DMS153 treated with DMSO at 0.1 percent for 48 hours (cell line): ENCODE data around the gene ZNF614.
"Not testable (repeated sequence)": the region's sequence is repeated elsewhere in the genome, so short reads cannot be mapped to it uniquely, and the experiment has no call there.

Experiments used
- DNase-seq: peaks from one replicate; lab custom pipeline; 2025; ENCODE audit not compliant: unreplicated experiment; lab: John Stamatoyannopoulos, UW

The ZNF614 gene

DNA sequence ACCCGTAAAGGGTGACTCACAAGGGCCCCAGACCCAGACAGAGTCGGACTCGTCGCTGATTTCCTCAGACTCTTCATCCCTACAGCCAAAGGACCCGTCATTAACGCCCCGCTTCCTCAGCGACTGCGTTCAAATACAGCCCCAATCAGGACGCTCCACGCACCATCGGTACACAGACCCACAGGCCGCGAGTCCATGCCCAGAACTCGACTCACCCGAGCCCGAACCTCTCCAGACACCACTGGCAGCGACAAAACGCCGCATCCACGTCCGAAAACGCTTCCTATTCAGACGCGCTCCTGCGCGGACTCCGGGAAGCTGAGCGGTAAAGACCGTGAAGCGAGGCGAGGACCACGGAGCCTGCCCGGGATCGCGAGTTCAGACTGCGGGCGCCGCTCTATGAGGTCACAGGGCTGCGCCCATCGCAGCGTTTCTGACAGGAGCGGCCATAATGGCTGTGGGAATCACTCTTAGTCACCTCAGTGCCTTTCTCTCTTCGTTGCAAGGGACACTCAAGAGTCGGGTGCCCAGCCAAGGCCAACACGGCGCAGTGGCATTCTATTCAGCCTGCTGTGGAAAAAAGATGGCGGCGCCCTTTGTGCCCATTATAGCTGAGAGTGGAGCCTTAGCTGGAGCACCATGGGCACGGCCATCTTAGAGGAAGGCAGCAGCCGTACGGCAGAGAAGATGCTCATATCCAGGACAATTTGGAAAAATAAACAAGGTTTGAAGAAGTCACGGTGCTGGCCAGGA lies at the start of gene ZNF614:
ZNF614 (minus strand) TSS at position 353 of the 753 bp plus-strand sequence. CDS start 2,634 bp downstream, outside the sequence.
- DNase-seq = peak; percentile 87

DNA sequence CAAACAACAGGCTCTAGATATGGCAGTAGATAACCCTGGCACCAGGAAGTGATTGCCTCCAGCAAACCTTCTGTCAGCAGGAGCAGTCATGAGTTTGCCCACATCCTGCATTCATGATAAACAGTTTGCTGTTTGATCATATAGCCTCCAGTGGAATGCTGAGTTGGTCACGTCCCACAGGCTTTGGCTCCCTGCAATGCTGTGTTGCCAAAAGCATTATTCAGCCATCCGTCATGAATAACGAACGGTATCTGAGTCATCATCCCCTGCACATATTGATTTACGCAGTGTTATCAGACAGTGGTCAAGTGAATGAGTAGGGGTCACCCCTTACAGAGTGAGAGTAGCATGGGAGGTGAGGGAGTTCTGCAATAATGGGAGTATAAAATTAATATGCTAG lies 42.3 kb upstream of the ZNF614 start:
- no peak for DNase-seq

DNA sequence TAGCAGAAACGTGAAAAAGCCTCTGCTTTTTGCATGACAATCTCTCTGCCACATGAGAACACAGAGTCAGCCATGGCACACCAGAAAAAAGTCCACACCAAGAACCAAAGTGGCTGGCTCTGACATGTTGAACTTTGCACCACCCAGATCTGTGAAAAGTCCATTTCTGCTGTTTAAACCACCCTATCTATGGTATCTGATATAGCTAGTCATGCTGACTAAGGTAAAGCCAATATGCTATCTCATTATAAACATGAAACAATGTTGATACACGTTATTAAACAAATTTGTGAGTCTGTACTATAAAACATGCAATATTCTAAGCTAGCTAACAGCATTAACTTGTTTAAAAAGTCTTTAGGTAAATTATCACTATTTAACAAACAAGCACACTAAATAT lies 41.5 kb upstream of the ZNF614 start:
- DNase-seq = no peak

DNA sequence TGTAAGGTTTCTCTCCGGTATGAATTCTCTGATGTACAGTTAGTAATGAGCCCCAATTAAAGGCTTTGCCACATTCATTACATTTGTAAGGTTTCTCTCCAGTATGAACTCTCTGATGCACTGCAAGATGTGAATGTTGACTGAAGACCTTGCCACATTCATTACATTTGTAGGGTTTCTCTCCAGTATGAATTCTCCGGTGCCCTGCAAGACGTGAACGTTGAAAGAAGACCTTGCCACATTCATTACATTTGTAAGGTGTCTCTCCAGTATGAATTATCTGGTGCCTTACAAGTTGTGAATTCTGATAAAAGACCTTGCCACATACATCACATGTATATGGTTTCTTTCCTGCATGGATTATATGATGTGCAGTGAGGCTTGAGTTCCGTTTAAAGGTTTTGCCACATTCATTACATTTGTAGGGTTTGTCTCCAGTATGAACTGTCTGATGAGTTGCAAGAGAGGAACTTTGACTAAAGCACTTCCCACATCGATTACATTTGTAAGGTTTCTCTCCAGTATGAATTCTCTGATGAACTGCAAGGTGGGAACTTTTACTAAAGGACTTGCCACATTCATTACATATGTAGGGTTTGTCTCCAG lies 38.2 kb upstream of the ZNF614 start:
- DNase-seq = no peak

DNA sequence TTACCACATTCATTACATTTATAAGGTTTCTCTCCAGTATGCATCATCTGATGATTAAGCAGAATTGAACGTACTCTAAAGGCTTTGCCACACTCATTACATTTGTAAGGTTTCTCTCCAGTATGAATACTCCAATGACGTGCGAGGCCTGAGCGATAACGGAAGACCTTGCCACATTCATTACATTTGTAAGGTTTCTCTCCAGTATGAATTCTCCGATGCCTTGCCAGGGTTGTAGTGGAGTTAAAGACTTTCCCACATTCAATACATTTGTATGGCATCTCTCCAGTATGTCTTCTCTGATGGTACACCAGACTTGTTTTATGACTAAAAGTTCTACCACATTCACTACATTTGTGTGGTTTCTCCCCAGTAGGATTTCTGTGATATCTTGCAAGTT lies 37.2 kb upstream of the ZNF614 start:
- no peak for DNase-seq

DNA sequence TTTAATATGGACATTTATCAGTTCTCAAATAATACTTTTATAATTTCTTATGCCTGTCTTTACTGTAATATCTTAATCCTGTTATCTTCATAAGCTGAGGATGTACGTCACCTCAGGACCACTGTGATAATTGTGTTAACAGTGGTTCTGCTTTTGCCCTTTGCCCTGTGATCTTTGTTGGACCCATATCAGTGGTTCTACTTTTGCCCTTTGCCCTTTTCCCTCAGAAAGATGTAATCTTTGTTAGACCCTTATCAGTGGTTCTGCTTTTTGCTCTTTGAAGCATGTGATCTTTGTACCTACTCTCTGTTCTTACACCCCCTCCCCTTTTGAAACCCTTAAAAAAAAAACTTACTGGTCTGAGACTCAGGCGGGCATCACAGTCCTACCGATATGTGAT lies 28.3 kb upstream of the ZNF614 start:
- DNase-seq = not testable (repeated sequence)

DNA sequence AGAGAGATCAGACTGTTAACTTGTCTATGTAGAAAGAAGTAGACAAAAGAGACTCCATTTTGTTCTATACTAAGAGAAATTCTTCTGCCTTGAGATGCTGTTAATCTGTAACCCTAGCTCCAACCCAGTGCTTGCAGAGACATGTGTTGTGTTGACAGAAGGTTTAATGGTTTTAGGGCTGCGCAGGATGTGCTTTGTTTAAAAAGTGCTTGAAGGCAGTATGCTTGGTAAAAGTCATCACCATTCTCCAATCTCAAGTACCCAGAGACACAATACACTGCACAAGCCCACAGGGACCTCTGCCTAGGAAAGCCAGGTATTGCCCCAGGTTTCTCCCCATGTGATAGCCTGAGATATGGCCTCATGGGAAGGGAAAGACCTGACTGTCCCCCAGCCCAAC lies 23.6 kb upstream of the ZNF614 start:
- DNase-seq = peak; percentile 33

DNA sequence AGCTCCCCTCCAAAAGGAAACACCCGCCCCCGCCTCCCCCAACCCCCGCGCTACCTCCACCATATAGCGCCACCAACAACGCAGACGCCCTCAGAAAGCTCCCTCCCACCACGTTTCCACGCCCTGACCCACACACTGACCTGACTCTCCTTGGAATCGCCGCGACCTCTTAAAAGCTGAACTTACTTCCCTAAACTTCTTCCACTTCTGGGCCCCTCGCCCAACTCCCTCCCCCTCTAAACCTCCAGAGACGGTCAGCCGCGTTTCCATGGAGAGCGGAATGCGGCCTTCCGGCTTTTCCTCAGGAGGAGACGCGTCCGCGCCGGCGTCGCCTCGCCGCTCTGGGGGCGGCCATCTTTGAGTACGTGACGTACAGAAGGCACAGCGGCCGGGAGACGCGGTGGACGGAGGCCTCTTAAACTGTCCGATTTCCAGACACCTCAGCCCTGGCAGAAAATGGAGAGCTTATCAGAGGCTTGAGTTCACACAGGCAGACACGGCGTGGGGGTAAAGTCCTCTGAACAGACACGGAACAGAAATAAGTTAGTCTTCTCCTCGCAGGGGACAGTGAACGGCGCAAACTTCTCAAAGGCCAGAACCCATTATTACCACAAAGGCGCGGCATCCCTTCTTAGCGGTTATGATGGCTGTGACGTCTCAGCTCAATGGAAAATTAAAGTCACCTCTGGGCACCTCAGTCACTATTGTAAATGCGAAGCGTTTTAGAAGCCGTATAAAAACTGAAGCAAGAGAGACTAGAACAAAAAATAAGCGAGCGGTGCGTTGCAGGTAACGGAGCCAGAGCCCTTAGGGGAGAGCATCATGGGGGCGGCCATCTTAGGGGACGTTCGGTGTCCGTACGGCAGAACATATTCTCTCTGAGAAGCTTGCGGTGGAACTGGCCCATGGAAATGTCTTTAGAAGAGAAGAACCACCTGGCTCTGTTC lies 20.6 kb upstream of the ZNF614 start, which contains the start of gene ZNF432:
ZNF432 (minus strand) TSS at position 284 of the 947 bp plus-strand sequence. CDS start 1,970 bp downstream, outside the sequence.
- peak; percentile 95 for DNase-seq

DNA sequence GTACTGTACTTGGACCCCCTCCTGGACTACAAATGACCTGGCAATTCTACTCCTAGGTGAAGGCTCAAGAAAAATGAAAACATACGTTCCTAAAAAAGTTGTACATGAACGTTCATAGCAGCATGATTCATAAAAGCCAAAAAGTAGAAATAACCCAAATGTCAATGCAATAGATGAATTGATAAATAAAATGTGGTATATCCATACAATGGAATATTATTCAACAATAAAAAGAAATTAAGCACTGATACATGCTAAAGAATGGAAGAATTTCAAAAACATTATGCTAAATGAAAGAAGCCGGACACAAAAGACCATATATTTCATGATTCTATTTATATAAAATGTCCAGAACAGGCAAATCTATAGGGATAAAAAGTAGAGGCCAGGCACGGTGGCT lies 11.0 kb upstream of the ZNF614 start:
- no peak for DNase-seq

DNA sequence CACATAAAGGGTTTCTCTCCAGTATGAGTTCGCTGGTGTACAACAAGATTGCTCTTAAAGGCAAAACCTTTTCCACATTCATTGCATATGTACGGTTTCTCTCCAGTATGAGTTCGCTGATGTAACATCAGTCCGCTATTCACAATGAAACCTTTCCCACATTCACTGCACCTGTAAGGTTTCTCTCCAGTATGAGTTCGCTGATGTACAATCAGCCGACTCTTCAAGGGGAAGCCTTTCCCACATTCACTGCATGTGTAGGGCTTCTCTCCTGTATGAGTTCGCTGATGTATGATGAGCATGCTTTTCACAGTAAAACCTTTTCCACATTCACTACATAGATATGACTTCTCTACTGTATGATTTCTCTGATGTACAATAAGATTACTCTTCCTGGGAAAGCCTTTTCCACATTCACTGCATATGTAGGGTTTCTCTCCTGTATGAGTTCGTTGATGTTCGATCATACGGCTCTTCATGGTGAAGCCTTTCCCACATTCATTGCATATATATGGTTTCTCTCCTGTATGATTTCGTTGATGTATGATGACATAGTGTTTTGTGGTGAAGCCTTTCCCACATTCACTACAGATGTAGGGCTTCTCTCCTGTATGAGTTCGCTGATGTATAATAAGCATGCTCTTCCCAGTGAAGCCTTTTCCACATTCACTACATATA lies 6.0 kb upstream of the ZNF614 start:
- DNase-seq = no peak

DNA sequence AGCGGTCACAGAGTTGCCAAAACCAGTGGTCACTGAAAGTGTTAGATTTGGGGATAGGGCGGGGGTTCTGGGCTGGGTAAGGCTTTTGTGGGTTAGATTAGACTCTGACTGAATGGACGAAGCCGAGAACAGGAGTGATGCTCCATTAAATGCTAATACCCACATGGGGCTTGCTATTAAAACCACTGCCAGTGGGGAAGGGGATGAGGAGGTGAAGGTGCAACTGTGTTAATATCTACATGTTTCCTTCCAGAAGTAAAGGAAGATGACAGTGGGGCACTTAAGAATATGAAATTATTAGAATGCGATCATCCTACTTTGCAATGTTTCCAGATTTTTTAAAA lies 573 bp upstream of the ZNF614 start:
- no peak for DNase-seq

DNA sequence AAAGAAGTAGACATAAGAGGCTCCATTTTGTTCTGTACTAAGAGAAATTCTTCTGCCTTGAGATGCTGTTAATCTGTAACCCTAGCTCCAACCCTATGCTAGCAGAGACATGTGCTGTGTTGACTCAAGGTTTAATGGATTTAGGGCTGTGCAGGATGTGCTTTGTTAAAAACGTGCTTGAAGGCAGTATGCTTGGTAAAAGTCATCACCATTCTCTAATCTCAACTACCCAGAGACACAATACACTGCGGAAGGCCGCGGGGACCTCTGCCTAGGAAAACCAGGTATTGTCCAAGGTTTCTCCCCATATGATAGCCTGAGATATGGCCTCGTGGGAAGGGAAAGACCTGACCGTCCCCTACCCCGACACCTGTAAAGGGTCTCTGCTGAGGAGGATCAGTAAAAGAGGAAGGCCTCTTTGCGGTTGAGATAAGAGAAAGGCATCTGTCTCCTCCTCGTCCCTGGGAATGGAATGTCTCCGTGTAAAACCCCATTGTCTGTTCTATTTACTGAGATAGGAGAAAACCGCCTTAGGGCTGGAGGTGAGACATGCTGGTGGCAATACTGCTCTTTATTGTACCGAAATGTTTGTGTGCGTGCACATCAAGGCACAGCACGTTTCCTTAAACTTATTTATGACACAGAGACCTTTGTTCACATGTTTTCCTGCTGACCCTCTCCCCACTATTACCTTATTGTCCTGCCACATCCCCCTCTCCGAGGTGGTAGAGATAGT lies 1.8 kb downstream of the ZNF614 start:
- DNase-seq = not testable (repeated sequence)

DNA sequence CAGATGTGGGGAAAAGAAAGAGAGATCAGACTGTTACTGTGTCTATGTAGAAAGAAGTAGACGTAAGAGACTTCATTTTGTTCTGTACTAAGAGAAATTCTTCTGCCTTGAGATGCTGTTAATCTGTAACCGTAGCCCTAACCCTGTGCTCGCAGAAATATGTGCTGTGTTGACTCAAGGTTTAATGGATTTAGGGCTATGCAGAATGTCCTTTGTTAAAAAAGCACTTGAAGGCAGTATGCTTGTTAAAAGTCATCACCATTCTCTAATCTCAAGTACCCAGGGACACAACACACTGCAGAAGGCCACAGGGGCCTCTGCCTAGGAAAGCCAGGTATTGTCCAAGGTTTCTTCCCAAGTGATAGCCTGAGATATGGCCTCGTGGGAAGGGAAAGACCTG lies 3.7 kb downstream of the ZNF614 start:
- DNase-seq = not testable (repeated sequence)

DNA sequence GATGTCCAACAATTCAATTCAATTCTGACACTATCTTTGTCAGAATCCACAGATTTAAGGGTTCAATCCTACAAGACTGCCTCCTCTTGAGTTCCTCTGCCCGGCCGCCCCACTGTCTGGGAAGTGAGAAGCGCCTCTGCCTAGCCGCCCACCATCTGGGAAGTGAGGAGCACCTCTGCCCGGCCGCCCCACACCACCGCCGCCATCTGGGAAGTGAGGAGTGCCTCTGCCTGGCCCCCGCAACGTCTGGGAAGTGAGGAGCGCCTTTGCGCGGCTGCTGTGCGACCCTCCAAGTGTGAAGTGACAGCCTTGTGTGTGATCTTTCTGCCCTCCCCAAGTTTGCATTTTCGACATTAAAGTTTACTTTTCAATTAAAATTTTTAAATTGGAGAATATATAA lies 6.0 kb downstream of the ZNF614 start:
- no peak for DNase-seq

DNA sequence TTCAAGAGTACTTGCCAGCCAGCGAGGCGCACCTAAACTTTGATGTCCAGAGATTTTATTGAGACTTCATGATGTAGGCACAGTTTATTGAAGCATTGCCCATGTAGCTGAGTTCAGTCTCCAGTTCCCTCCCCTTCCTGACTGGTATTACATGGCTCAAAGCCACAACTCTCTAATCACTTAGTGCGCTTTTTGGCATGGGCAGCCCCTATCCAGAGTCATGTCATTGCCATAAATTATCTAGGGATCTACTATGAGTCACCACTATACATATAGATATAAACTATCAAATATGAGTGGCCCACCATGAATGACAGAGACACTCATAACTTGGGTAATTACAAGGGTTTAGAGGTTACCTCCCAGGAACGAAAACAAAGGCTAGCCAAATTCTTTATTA lies 7.7 kb downstream of the ZNF614 start:
- DNase-seq = no peak

DNA sequence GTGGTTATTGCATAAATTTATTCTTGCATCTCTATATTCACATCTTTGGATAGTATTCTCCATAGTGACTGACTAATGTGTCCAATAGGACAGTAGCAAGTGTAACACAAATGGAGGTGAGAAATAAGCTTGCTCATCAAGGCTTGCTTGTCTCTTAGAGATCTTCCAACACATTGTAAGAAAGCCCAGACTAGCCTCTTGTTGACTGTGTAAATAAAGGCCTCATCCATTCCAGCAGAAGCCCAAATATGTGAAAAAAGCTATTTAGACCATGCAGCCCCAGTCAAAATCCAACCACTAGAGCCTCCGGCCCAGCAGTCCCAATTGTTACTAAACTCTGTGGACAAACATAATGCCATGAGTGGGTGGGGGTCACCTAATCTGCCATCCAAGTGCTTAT lies 17.5 kb downstream of the ZNF614 start:
- DNase-seq = no peak

DNA sequence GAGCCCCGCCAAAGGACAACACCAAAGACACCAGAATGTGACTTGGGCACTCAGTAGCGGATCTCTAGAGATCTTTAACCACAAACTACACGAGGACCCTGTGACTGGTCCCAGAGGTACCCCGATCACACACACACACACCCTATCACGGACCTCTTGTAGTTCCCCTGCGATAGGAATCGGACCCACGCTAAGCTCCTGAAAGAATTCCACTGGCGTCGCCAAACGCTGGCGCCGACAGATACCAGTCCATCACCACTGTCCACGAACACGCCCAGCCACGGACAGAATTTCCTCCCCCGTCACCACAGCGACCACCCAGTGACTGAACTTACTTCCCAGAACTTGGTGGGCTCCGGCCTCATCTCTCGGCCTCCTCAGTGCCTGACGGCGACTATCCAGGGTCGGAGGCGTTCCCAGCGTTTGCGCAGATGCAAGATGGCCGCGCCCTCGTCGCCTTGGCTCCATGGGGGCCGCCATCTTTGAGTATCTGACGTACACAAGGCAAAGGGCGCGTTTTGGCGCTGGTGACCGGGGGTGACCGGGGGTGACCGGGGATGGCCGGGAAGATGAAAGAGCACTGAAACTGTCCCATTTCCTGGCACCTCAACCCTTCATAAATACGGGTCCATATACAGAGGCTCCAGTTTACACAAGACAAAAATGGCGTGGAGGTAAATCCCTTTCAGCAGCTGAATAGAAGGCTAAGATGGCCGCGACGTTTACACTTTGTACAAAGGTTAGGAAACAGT lies 20.2 kb downstream of the ZNF614 start, which contains the start of gene ZNF615:
ZNF615 (minus strand) TSS at position 406 of the 752 bp plus-strand sequence. CDS start 4,500 bp downstream, outside the sequence.
- DNase-seq = peak; percentile 55

DNA sequence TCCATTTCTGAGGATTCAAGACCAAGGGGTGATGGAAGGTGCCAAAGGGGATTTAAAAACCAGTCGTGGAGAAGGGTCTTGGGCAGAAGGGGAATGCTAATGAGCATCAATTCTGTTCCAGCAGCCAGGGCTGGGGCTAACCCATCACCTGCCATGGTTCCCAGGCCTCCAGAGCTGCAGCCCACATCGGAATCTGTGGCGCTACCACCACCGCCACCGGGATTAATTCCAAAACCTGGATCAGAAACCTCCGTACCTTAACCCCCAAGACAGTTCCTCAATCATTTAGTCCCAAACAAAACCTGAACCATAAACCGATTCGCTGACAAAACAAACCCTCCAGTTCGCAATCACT lies 20.8 kb downstream of the ZNF614 start:
- DNase-seq = no peak

DNA sequence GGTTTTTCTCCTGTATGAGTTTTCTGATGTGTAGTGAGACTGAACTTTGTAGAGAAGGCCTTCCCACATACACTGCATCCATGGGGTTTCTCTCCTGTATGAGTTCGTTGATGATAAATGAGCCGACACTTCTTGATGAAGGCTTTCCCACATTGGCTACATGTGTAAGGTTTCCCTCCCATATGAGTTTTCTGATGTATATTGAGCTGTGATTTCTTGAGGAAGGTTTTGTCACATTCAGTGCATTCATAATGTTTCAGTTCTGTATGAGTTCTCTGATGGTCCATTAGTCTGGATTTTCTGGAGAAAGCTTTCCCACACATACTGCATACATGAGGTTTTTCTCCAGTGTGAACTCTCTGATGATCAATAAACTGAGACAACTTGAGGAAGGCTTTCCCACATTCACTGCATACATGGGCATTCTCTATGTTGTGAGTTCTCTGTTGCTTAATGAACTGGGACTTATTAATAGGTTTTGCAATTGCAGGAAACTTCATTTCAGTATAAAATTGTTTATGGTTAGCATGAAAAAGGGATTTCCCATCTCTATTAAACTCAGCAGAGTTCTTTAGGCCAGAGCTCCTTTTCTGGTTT lies 34.0 kb downstream of the ZNF614 start:
- no peak for DNase-seq
